HG03469 (cell line): ENCODE results near the gene POM121.
"Not testable (repeated sequence)": the region's sequence is repeated elsewhere in the genome, so short reads cannot be mapped to it uniquely, and the experiment has no call there.

Experiments used
- ATAC-seq: cut with Tn5 transposase; IDR thresholded peaks from one replicate; pipeline ENCODE4 v1.9.1; 2021; ENCODE audit warnings: mild to moderate bottlenecking, moderate library complexity, moderate number of reproducible peaks; ENCODE audit not compliant: unreplicated experiment

POM121 gene

DNA sequence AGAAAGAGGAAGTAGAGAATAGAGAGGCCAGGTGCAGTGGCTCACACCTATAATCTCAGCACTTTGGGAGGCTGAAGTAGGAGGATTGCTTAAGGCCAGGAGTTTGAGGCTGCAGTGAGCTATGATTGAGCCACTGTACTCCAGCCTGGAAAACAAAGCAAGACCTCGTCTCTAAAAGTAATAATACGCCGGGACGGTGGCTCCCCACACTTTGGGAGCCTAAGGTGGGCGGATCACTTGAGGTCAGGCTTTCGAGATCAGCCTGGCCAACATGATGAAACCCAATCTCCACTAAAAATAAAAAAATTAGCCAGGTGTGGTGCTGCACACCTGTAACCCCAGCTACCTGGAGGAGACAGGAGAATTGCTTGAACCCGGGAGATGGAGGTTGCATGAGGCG, 70.6 kb downstream of the POM121 start:
- not testable (repeated sequence) for ATAC-seq

GRCh38 chr7:72997447-72997846, 72.6 kb downstream of the POM121 start:
- not testable (repeated sequence) for ATAC-seq

- ATAC-seq = not testable (repeated sequence)
Measured at GRCh38 chr7:72997887-72998468, 73.1 kb downstream of the POM121 start.
